Hypothalamus (tissue), 51 donors: ENCODE measurements around the gene RS1.

Source experiments
- DNase-seq, 51 donors: peaks; one replicate each; lab custom pipeline; 2025; lab: John Stamatoyannopoulos, UW

The RS1 gene

DNA sequence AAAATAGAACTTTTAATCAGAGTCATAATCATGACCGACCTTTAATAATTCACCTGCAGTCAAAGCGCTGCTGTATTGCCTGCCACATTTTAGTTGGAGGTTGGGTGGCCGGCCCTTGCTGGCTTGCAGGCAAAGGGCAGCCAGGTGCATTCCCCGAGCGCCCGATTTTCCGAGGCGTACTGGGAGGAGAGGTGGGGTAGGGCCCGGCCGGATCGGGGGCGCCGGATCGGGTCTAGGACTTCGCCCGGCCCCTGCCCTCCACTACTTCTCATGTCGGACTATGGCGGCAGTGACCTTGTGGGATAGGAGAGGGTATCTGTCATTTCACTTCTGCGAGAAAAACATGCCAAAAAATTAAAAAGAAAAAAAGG is 2.5 kb upstream of the RS1 start:
- peak in 37 of 51 donors; percentile 0 to 40 (median 4) for DNase-seq

DNA sequence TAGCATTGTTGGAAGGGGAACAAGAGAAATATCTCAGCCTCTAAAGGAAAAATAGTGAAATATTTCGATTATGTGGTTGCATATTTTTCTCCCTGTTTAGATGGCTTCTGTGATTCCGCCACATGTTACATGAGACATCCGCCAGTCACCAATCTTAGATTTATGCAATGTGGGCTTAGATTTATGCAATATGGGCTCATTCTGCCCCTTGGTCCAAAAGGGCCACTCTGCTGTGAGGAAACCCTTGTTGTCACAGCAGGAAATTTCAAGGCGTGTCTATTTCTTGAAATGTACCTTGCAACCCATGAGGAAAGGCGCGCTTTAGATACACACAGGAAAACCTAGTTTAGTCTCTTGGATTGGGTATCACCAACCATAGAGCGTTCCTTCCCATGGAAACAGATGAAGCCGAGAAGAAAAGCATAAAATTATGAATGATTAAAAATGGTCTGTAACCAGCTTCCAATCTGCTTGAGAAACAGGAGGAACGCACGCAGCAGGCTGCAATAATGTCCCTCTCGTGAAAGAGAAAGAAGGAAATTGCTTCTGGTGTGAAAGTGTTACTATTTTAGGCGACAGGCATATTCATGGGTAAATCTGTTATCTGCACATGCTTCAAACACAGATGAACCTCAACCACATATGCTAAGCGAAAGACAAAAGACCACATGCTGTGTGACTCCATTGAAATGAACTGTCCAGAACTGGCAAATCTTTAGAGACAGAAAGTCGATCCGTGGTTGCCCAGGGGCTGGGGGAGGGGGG is 3.7 kb downstream of the RS1 start:
- peak in 1 of 51 donors; percentile 9 for DNase-seq

DNA sequence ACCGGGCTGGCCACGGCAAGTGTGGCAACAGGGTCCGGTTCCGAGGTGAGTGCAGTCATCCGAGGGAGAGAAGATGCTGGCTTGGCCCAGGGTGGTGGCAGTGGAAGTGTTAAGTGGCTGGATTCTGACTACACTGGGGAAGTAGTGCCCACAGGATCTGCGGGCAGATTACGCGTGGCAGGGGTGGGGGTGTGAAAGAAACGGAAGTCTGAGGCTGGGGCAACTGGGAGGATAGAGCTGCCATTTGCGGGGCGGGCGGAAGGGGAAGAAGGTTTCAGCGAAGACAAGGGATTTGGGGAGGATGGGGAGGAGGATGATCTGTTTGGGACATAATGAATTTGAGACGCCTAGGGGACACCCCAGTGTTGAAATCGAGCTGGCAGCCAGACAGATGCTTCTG is 5.3 kb downstream of the RS1 start:
- no peak for DNase-seq

DNA sequence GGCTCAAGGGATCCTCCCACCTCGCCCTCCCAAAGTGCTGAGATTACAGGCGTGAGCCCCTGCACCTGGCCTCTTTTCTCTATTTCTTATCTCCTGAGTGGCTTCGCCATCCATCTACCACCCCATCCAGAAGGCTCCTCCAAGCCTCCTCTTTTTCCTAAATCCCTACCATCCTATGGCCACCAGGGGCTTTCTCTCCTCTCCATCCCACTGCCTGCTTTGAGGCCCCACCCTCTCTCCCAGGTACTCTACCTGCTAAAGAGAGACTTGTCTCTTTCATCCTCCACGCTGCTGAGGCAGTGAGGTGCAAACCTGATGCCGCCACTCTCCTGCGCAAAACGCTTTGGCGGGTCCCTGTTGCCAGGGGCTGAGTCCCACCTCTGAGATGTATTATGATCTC is 7.0 kb downstream of the RS1 start:
- DNase-seq, result no peak

DNA sequence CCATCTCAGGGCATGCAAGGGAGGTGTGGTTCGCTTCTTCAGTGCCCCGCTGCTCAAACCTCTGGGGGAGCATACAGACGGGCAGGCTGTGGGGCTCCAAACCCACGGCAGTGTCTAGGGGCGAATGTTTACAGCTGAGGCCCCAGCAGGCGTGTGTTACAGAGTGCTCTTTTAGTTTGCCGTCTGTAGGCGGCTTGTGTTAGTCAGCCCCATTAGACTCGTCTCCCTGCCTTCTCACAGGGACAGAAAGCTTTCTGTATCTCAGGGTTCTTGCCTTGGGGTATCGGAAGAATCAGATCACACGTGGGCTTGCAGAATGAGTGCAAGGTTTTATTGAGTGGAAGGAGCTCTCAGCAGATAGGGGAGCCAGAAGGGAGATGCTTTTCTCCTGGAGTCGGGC is 10.6 kb downstream of the RS1 start:
- no peak for DNase-seq

DNA sequence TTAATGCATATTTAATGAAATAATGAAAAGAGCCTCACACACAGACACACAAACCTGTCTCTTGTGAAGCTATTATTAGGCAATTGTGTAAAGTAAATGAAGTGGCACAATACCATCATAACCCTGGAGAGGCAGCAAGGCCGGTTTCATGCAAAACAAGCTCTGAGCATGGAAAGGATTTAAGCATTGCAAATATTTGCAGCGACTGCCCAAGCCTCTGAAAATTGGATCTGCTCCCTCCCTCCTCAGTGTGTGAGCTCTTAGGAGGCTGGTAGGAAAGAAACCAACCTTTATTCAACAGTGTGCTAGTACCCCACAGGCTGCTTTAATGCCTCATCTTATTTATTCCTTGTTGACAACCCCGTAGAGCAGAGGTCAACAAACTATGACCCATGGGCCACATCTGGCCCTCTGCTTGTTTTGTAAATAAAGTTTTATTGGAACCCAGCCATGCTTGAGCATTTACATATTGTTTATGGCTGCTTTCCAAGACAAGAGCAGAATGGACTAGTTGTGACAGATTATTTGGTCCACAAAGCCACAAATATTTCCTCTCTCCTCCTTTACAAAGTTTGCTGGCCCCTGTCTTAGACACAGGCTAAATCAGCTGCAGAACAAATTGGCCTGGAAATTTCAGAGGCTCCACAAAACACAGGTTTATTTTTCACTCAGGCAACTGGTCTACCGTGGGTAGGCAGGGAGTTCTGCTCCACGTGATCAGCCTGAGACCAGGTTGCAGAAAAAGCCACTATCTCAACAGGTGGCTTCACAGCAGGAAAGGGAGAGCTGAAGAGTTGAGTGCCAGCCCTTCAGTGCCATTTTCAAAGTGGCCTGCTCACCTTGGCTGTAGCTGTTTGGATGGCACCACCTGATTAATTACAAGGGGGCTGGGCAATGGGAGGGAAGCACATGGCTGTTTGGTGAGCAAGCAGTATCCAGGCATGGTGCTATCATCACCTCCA is 16.8 kb downstream of the RS1 start:
- DNase-seq, result no peak

DNA sequence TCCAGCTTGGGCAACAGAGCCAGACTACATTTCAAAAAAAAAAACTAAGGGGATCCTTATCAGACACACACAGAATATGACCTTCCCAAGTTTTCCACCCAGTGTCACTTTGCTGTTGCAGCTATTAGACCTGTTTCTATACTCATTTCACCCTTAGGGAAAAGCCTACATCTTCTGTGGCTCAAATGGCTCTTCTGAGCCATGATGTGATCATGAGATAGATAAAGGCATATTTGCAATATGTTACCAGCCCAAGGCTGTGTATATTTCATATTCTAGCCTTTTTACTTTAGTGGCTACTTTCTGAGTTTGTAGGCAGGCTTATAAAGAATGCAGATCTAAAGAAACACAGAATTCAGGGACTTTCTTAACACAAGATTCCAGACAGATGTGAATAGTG is 19.3 kb downstream of the RS1 start:
- no peak for DNase-seq

DNA sequence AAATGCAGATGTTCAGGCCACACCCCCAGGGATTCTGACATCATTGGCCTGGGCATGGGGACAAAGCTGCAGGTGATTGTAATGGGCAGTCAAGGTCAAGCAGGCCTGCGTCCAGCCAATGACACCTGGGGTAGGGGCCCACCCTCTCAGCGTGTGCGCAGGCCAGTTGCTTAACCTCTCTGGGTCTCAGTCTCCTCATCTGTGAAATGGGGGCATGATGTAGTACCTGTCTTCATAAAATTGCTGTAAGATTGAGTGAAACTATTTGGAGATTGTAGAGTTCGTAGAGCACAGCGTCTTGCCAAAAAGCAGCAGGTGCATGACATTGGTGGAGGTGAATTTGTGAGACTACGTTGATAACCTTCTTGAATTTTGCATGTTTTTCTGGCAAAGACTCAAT is 21.2 kb downstream of the RS1 start:
- no peak for DNase-seq

DNA sequence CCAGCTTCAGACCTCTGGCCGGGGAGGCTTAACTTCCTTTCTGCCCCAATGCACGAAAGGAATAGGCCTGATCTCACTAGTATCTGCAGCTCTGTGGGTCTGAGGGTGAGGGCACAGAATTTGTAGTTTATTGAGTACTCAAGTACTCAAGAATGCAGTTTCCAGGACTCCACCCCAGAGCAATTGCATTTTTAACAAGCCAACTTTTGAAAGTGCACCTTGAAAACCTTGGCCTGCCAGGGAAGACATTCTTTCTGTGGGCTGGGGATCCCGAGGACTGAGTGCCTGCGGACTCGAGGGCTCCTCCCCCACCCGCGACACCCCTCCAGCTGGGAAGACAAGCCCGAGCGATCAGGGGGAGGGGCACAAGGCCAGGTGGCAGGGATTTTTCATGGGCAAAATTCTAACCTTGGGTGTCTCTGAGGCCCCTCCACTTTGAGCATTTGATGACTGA is 22.4 kb downstream of the RS1 start:
- DNase-seq, result no peak

DNA sequence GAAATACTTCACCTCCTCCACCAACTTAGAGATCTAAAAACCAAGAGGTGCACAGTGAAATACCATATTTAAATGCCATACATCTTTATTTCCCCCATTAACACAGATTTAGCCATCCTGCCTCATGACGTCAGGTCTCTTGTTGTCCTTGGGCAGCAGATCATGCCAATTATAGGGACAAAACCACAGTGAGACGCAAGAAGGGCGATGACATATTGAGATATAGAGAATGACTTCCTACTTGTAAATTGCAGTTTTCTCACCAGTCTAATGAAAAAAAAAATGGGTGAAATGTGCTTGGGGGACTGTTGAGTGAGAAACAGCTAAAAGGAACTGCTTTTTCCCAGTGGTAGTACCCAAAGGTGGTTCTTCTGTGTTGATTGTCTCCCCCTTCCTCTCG is 24.3 kb downstream of the RS1 start:
- DNase-seq, result no peak

DNA sequence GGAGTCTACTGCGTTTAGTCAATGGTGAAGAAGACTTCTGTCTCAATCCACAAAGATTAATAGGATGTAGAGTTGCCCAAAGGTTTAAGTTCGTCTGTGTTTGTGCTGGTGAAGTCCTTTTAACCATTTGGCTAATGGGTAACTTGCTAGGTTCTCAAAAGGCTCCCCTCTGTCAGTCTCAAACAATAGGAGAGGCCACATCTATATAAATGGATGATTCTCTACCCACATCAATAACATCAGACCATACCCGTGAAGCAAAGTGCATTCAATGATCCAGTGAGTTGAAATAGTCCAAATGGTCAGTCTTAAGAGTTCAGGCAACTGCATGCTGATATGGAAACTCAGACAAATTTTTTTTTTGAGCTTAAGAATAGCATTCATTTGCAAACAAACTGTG is 28.1 kb downstream of the RS1 start:
- DNase-seq, result no peak

DNA sequence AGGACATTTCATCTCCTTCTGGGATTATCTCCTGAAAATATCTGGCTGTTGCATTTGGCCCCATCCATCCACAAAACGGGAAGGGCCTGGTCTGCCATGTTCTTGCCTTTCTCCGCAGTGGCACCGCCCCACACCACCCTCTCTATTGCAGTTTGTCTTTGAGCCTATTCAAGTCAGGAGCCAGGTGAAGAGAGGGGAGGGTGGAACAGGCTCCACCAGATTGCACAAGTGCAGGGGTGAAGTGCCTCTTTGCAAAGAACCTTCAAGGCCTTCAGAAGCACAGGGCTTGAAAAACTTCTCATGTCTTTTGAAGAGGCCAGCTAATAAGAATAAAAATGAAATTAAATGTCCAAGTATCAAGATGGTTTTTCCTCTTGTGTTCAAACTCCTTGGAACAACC is 28.7 kb downstream of the RS1 start:
- no peak for DNase-seq

DNA sequence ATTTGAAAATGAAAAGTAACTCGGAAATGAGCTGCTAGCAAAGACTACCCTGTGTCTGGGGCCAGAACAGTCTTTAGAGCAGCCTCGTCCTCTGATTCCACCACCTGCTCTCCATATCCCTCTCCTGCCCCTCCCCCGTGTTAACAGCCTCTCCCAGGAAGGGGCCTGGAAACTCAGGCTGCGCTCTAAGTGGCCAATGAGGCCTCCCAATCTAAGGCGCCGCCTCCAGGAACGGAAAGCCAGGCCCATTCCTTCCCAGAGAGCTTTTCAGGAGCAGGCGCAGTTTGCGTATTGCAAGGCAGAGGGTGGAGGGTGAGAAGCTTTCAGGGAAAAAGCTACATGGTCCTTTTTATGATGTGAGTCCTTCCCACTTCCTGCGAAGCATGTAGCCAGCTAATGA is 31.2 kb downstream of the RS1 start:
- DNase-seq, result no peak

DNA sequence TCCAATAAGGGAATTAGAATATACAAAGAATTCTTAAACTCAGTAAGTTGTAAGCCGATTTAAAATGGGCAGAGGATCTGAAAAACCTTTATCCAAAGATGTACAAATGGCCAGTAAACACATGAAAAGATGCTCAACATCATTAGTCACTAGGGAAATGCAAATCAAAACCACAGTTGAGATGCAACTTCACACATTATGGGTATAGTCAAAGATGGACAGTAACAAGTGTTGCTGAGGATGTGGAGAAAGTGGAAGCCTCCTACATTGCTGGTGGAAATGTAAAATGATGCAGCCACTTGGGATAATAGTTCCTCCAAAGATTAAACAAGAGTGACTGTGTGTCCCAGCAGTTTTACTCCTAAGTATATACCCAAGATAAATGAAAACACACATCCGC is 32.6 kb downstream of the RS1 start:
- DNase-seq, result no peak

DNA sequence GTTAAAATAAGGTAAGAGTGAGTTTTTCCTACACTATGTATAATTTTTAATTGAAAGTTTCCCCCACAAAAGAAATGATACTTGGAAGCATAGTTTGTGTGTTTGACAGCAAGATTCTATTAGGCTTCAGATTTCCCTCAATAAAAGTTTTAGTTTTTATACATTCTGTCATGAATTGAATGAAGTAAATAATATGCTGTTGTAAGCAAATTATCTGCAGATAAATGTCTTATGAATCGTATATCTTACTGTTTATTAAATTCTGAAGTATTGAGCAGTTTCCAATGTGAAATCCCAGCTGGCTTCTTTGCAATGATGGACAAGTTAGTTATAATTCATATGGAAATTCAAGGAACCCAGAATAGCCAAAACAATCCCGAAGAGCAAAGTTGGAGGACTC is 33.5 kb downstream of the RS1 start:
- no peak for DNase-seq

DNA sequence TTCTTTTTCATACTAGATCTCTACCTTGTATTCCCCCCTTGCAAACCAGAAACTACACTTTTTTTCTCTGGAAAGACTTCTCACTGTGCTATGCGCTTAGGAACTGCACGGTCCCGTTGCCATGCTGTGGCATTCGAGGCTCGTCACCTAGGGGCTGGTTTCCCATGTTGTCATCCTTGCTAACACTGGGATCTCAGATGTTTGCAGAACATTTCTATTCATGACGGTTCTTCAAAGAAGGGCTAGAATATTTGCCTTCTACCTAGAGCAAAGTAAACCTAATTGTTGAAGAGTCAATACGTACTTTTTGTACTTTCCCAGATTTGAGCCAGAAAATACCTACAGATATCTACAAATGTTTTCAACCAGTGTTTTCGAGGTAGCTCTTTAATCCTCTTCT is 41.0 kb downstream of the RS1 start:
- DNase-seq, result no peak

DNA sequence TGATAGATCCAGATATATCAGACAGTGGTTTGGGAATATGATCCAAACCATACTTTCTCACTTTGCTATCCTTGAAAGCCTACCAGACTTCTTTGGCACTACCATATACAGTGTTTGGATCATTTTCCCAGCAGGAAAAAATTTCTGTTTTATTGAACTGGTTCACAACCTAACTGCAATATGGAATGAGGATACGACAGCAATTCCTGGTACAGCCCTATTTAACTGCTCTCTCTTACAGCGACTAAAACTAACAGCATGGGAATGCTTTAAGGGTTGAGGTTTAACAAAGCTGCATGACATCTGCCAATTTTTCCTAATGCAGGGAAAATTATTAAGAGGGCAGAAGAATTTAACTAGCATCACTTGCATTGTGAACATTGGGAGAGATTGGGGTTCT is 47.3 kb downstream of the RS1 start:
- DNase-seq, result no peak

DNA sequence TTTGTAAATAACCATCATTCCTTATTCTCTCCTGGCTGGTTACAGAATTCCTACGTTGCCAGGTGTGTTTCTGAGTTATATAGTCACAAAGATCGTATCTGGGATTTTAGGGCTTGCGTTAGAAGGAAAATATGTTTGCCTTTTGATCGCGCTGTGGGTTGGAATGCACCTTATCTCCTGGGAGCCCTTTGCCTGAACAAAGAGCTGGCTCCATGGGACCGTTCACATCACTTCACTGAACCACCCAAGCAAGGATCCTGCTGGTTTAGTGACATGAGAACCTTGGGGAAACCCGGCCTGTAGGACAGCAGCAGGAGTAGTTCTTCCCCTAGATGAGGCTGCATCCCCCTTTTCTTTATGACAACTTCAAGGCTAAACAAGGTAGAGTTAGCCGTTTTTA is 51.6 kb downstream of the RS1 start:
- DNase-seq, result no peak

DNA sequence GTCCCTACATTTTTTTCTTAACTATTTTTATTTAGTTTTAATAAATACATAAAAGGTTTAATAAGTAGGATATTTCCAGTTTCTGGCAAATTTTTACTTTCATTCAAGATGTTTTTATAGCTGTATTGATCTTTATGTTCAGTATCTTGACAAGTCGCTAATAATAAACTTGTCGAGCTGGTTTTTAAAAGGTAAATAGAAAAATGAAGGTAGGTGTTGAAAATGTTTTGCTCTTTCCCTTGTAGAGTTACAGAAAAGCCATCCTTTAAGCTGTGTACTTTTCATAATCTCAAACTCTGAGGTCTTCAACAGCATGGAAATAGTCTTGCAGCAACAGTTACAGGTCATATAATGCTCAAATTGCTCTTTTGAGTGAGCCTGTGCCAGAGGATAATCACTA is 52.6 kb downstream of the RS1 start:
- DNase-seq, result no peak

DNA sequence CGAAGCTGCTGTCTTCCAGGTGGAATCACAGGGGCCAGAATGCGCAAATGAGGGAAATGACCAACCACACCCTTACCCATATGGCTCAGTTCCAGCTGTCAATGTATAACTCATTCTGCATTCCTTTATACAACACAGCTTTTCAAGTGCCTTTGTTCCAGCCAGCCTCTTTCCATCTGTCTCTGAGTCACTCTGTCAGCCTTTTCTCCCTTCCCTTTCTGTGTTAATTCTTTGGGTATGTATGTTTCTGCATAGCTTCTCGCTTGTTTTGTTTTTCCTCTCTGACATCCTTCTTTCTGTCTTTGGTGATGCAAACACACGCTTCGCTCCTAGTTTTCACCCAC is 54.5 kb downstream of the RS1 start:
- DNase-seq, result no peak

DNA sequence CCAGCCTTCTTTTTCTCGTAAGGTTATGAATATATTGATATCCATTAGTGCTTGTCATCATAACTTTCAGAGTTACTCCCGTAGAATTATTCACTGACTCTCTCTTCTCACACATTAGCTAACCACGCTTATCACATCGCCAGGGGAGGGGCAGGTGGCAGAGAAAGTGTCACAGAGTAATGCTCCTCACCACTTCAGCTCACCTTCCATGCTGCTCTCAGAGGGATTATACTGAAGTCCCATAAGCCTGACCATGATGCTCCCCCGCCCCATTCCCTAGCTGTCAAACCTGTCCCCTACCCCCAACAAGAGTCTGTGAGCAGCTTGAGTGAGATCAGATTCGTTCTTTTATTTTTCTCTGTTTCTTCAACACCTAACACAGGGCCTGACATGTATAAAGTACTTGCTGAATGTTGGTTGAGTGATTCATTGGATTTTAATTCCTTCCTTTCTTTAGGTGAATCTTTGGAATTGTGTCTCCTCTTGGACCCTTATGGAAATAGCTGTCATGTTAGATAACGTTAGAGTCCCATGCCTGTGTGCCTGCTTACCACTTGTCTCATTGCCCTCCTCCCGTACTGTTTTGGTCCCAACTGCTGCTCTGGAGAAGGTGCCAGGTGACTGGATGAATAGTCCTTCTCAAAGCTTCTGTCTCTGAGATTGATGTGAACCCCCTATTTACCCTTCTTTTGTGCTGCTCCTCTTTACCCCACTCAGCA is 55.1 kb downstream of the RS1 start:
- no peak for DNase-seq
